ENCODE measurements around the gene CHST7.

The CHST7 gene

DNA sequence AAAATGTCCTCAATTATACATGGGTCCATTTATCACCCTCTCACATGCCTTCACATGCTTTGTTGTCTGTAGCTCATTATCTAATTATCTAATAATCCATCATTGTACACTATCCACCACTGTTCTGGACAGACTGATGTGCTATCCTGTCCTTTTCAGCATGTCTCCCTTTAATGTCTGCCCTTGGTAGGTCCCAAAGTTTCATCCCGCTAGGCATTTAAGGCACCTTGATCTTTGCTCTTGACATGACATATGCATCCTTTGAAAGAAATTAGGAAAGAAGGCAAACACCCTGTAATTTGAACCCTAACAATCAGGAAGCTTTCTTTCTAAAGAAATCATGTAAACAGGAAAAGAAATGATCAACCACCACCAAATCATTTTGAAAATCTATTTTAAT, 5.7 kb downstream of the CHST7 start:
- TF ChIP-seq, protein P1, sequence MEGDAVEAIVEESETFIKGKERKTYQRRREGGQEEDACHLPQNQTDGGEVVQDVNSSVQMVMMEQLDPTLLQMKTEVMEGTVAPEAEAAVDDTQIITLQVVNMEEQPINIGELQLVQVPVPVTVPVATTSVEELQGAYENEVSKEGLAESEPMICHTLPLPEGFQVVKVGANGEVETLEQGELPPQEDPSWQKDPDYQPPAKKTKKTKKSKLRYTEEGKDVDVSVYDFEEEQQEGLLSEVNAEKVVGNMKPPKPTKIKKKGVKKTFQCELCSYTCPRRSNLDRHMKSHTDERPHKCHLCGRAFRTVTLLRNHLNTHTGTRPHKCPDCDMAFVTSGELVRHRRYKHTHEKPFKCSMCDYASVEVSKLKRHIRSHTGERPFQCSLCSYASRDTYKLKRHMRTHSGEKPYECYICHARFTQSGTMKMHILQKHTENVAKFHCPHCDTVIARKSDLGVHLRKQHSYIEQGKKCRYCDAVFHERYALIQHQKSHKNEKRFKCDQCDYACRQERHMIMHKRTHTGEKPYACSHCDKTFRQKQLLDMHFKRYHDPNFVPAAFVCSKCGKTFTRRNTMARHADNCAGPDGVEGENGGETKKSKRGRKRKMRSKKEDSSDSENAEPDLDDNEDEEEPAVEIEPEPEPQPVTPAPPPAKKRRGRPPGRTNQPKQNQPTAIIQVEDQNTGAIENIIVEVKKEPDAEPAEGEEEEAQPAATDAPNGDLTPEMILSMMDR (IDR thresholded peaks at IDR 0.05) = no peak

DNA sequence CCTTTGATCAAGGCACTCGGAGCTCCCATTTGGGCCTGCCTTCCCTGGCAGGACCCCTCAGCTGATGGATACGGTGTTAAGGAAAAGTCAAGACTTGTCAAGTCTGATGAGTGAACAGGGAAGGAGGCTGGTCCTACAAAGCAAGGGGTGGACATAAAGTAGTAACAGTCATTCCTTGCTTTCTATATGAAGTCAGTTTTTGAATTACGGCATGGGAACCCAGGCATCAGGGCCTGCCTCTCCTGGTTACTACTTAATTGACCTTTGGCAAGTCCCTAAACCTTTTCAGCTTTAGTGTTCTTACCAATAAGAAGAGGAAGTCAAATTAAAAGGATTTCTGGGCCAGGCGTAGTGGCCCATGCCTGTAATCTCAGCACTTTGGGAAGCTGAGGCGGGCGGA, 7.0 kb downstream of the CHST7 start:
- TF ChIP-seq, protein P1 (IDR thresholded peaks at IDR 0.05) = no peak

DNA sequence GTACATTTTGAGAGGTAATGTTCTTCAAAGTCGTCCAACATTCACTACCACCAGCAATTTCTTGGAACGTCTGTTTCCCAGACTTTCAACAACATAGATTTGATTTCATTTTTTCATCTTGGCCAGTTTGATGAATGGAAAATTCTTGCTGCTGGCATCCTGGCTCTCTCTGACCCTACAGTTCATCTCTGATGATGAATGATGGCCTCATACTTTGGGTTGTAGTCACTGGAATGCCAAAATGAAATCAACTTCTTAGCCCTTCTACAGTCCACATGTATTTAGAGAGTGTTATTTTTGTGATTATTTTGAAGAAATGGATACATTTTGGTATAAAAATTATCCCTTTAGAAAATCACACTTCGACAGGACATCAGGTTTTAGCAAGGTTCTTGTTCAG, 8.8 kb downstream of the CHST7 start:
- TF ChIP-seq, protein P1 (IDR thresholded peaks at IDR 0.05) = no peak

DNA sequence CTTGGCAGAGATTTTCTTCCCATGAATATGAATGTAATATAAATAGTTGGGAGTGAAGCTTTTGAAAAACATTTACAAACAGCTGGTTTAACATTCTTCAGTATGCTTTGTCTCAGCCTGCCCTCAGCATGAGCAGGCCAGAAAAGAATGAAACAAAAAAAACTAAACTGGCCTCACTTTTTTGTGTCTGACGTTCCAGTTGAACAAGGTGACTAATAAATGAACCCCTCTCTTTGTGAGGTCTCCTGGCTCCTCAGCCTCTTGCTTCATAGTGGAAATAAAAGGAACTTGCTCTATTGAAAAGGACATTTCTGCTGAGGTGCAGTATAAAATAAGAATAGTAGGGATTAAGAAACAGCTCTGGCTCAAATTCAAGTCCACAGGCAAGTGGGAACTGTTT, 9.4 kb downstream of the CHST7 start:
- TF ChIP-seq, protein P1 (IDR thresholded peaks at IDR 0.05) = no peak

DNA sequence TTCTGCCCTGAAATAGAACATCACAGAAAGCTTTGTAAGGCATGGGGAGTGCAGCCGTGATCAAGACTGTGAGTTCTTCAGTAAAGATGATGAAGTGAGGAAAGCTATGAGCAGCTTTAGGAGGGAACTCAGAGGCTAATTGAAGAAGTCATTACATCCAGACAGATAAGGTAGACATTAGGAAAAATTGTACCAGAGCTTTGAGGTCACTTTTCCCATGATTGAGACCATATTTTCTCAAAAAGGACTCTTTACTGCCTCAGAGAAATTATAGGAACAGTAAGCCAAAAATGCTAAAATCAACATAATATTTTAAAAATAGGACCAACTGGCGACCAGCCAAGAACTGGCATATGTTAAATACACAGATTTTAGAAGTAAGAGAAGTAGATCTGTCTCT, 11.2 kb downstream of the CHST7 start:
- TF ChIP-seq, protein P1 (IDR thresholded peaks at IDR 0.05) = no peak

DNA sequence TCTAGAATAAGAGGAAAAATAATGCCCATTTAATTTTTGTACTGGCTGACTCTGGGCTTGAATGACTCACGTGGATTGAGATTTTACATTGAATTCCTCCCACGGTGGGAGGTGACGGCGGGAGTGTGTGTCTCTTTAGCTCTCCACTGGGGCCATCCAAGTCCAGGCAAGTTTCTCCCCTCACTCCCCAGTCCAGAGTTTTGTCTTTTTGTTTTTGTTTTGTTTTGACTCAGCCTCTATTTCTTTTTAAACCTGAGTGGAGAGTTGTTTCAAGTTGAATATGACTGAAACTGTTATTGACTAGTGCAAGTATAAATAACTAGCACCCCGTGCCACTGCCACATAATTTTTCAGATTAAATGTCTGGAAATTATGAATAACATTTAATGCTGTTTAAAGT, 13.6 kb downstream of the CHST7 start:
- TF ChIP-seq, protein P1 (IDR thresholded peaks at IDR 0.05) = no peak

DNA sequence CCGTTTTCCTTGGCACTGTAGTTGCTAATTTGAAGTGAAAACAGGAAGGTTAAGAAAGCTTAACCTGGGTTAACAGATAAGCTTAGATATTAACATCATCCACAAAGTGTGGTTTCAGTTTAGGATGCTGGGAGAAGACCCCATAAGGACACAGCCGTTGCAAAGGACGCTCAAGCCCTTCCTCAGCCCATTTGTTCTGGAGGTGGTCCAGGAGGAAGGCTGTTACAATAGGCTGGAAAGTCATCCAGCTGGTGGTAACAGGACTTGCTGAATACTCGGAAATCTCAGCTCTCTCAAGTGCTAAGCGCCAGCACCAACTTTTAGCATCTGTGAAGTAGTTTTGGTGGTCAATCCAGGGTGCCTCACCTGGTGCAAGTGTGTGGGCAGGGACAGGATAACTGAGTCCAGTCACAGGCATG, 14.2 kb downstream of the CHST7 start:
- TF ChIP-seq, protein P1 (IDR thresholded peaks at IDR 0.05) = no peak

DNA sequence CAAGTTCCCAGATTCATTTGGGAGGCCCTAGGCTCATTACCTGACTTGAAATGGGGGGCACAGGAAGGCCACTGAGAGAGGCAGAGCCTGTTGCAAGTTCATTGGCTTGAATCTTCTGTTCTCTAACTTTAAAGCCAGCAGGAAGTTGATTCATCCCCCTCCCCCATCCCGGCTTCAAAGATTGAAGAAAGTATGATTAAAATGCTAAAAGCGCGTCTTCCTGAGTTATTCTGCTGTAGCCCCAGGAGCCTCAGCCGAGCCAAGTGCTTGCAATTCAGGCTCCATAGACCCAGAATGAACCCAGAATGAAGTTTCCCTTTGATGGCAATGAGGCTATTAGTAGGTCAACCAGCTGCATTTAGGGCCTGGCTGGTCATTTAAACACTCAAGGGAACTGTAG, 14.7 kb downstream of the CHST7 start:
- TF ChIP-seq, protein P1 (IDR thresholded peaks at IDR 0.05) = no peak
